ENCODE results near the gene THSD7A. TPM values are rescaled to one million over a fixed set of nuclear protein-coding genes. Genes with fewer than 3 reads are reported as not detected.

THSD7A gene
- total and polyA plus RNA-seq, 2 of the 13 experiments (the other 11 are each of a cell fraction or from before 2014, with no cell fraction given) = 0.01 to 0.07 TPM

DNA sequence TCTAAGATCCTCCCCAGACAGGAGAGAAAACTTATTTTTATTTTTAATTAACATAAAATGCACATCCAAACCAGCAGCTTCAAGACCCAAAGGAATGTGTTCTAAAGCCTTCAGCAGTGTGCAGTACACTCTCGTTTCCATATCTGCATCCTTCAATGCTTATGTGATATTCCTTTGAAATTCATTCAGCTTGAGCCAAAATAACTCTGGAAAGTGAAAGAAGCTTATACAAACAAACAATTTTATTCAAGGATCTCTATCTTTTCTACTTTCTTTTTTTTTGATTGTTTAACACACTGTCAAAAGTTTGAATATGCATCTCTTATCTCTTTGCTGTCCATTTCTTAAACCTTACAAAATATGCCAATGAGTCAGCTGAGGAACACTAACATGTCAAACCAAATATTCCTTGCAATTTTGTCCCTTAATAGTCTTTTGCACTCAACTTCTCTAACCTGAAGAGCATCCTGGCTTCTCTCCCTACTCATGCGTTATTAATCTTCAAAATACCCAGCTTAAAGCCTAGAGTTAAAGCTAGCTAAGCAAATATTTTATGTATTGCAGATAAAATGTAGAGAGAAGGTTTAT lies 124.3 kb downstream of the THSD7A start:
- intact Hi-C loops (cut with micrococcal nuclease; ENCODE audit: unreplicated experiment) = no loop called here
- Histone ChIP-seq H2AFZ (ENCODE audit: low read length) (no peak overlapping the region), H3K79me2 (ENCODE audit: insufficient read depth, low read length) (no peaks in the 10 kb centered on the region), H3K4me3 (replicated peaks in 1 of 3; ENCODE audit: insufficient read depth in 1 of 3, low read depth in 2 of 3, low read length in 3 of 3) (no peak overlapping the region), H3K9ac (ENCODE audit: insufficient read depth, low read depth, low read length) (no peak overlapping the region), H3K4me2 (ENCODE audit: low read depth, low read length) (no peak overlapping the region), H4K20me1 (ENCODE audit: insufficient read depth, low read length) (no peaks in the 10 kb centered on the region), H3K9me3 (ENCODE audit: low read length) (no peaks in the 10 kb centered on the region), H3K27ac (ENCODE audit: extremely low read length, insufficient read depth, low read length) (no peak overlapping the region), H3K4me1 (ENCODE audit: insufficient read depth, low read length) (no peaks in the 10 kb centered on the region), H3K27me3 (ENCODE audit: control insufficient read depth in 1 of 2, insufficient read depth in 2 of 2, low read length in 2 of 2) (no peaks in the 10 kb centered on the region), H3K36me3 (replicated peaks in 1 of 2; ENCODE audit: control insufficient read depth in 1 of 2, insufficient read depth in 2 of 2, low read length in 2 of 2) (no peaks in the 10 kb centered on the region)
- no TSS peak for BruUV-seq (replicated peaks)
- no peak for FAIRE-seq
- CTCF ChIA-PET (ENCODE audit: low intra/inter-chr PET ratio, low total read pairs) = no interaction called here
- ATAC-seq = no peak
- POLR2A ChIA-PET = no interaction called here
- TF ChIP-seq ZNF670 (CRISPR knock-in tag; IDR thresholded peaks at IDR 0.05; ENCODE audit: borderline replicate concordance) (no peak), ZNF350 (CRISPR knock-in tag; IDR thresholded peaks at IDR 0.05; ENCODE audit: borderline replicate concordance, low read depth) (no peak), ZFYVE20 (CRISPR knock-in tag; IDR thresholded peaks at IDR 0.05; ENCODE audit: borderline replicate concordance, low read depth) (no peak), ZBTB8A (CRISPR knock-in tag; IDR thresholded peaks at IDR 0.05; ENCODE audit: borderline replicate concordance, low read depth) (no peak), SMARCE1 (IDR thresholded peaks at IDR 0.05; ENCODE audit: borderline replicate concordance) (no peak), ZNF790 (CRISPR knock-in tag; IDR thresholded peaks at IDR 0.05; ENCODE audit: borderline replicate concordance) (no peak), RAD21 (CRISPR knock-in tag; IDR thresholded peaks at IDR 0.05) (no peak), ZKSCAN8 (CRISPR knock-in tag; IDR thresholded peaks at IDR 0.05; ENCODE audit: borderline replicate concordance) (no peak), ARHGAP35 (CRISPR knock-in tag; IDR thresholded peaks at IDR 0.05; ENCODE audit: borderline replicate concordance) (no peak), PRMT3 (CRISPR knock-in tag; IDR thresholded peaks at IDR 0.05; ENCODE audit: borderline replicate concordance, low read depth) (no peak), PHF21A (CRISPR knock-in tag; IDR thresholded peaks at IDR 0.05) (no peak), RFXAP (CRISPR knock-in tag; IDR thresholded peaks at IDR 0.05; ENCODE audit: borderline replicate concordance) (no peak), ZNF274 (CRISPR knock-in tag; IDR thresholded peaks at IDR 0.05) (no peak), IKZF4 (CRISPR knock-in tag; IDR thresholded peaks at IDR 0.05; ENCODE audit: borderline replicate concordance, low read depth, not compliant biosample characterization) (no peak), ISL2 (CRISPR knock-in tag; IDR thresholded peaks at IDR 0.05) (no peak)
- TF ChIP-seq, protein P1, sequence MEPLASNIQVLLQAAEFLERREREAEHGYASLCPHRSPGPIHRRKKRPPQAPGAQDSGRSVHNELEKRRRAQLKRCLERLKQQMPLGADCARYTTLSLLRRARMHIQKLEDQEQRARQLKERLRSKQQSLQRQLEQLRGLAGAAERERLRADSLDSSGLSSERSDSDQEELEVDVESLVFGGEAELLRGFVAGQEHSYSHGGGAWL (CRISPR knock-in tag; IDR thresholded peaks at IDR 0.05) = no peak
- in situ Hi-C loops (cut with HindIII; ENCODE audit: extremely low pct_ligation_motif_present, low pct_unique_long_range_greater_than_20kb) = no loop called here
- WGBS (ENCODE audit: low lambda C conversion rate) = 15% methylated on average over 2 of the region's 2 CpGs
- DNase-seq (ENCODE audit: low spot score) = no peak
